GM18909 (cell line): ENCODE results near the gene LCN12.

Experiments used
- ATAC-seq: cut with Tn5 transposase; IDR thresholded peaks from one replicate; pipeline ENCODE4 v1.9.1; 2021; ENCODE audit warnings: mild to moderate bottlenecking; ENCODE audit not compliant: unreplicated experiment, poor library complexity

The LCN12 gene

GRCh38 chr9:136944212-136944518 lies 7.9 kb upstream of the LCN12 start:
- peak; percentile 38 for ATAC-seq

GRCh38 chr9:136944519-136945332 lies 7.3 kb upstream of the LCN12 start, which contains the start of the genes C8G and FBXW5:
Gene C8G (plus strand): TSS chr9:136945243. CDS start chr9:136945321, 78 bp downstream.
Gene FBXW5 (minus strand): TSS chr9:136944738. CDS start chr9:136944083, 655 bp downstream.
- ATAC-seq, result peak; percentile 75

GRCh38 chr9:136945333-136946227 lies 6.5 kb upstream of the LCN12 start:
- ATAC-seq, result no peak

- ATAC-seq, result no peak
These were observed 5.6 kb upstream of the LCN12 start for GRCh38 chr9:136946228-136947027.

- ATAC-seq, result no peak
These were observed 4.8 kb upstream of the LCN12 start for GRCh38 chr9:136947028-136947891.

GRCh38 chr9:136947955-136948510 lies 4.0 kb upstream of the LCN12 start:
- ATAC-seq, result no peak

GRCh38 chr9:136949239-136949816 lies 2.7 kb upstream of the LCN12 start:
- ATAC-seq, result no peak

- ATAC-seq, result peak; percentile 81
These were observed 2.0 kb upstream of the LCN12 start for GRCh38 chr9:136949817-136950655.

- ATAC-seq, result no peak
These were observed 1.3 kb upstream of the LCN12 start for GRCh38 chr9:136950656-136951276.

- no peak for ATAC-seq
These were observed 313 bp downstream of the LCN12 start for GRCh38 chr9:136952321-136952850.

- no peak for ATAC-seq
These were observed 1.1 kb downstream of the LCN12 start for GRCh38 chr9:136952876-136953770.

GRCh38 chr9:136953771-136954269 lies 1.7 kb downstream of the LCN12 start:
- no peak for ATAC-seq

GRCh38 chr9:136954270-136955083 lies 2.4 kb downstream of the LCN12 start:
- no peak for ATAC-seq

- no peak for ATAC-seq
These were observed 3.3 kb downstream of the LCN12 start for GRCh38 chr9:136955202-136955942.

- ATAC-seq, result no peak
These were observed 3.9 kb downstream of the LCN12 start for GRCh38 chr9:136955943-136956335.
